GM23338 (cell line): ENCODE measurements around the gene MARCHF9.

Experiments
- CREB1 ChIP-seq: fragments of 250-450 bp; sonication (Bioruptor Pico); IDR thresholded peaks from 2 replicates; pipeline ENCODE4 v1.5.0; 2020; ENCODE audit warnings: low read depth, mild to moderate bottlenecking, moderate library complexity
- CTCF ChIP-seq, 2 experiments: fragments of 200-600 bp in 1 of 2; sonication (generic) in 1 of 2; conservative IDR thresholded peaks; 2 replicates each; pipeline versions ENCODE4 v1.5.1 to v1.6.1; 2016 to 2017; ENCODE audit warnings: antibody characterized with exemption in 2 of 2, low read depth in 2 of 2, mild to moderate bottlenecking in 2 of 2, moderate library complexity in 1 of 2
- ETS1 ChIP-seq: IDR thresholded peaks from 2 replicates; pipeline ENCODE4 v1.6.1; 2016; ENCODE audit warnings: antibody characterized with exemption
- EZH2 ChIP-seq: fragments of 200-600 bp; sonication (generic); IDR thresholded peaks from one replicate; pipeline ENCODE4 v1.8.0; 2017; ENCODE audit warnings: antibody characterized with exemption, mild to moderate bottlenecking, low read depth; ENCODE audit not compliant: unreplicated experiment
- EZH2phosphoT487 ChIP-seq: fragments of 200-600 bp; sonication (generic); IDR thresholded peaks from one replicate; pipeline ENCODE4 v1.8.1; 2018; ENCODE audit warnings: antibody characterized with exemption; ENCODE audit not compliant: unreplicated experiment
- JUNB ChIP-seq: IDR thresholded peaks from one replicate; pipeline ENCODE4 v1.6.1; 2016; ENCODE audit warnings: antibody characterized with exemption; ENCODE audit not compliant: unreplicated experiment
- NANOG ChIP-seq: IDR thresholded peaks from 2 replicates; pipeline ENCODE4 v1.6.1; 2016; ENCODE audit warnings: antibody characterized with exemption, borderline replicate concordance
- POLR2AphosphoS5 ChIP-seq: IDR thresholded peaks from 2 replicates; pipeline ENCODE4 v1.6.1; 2016; ENCODE audit warnings: antibody characterized with exemption, low read depth
- REST ChIP-seq: IDR thresholded peaks from one replicate; pipeline ENCODE4 v1.6.1; 2018; ENCODE audit warnings: antibody characterized with exemption; ENCODE audit not compliant: unreplicated experiment
- STAT1 ChIP-seq: IDR thresholded peaks from one replicate; pipeline ENCODE4 v1.6.1; 2016; ENCODE audit warnings: antibody characterized with exemption; ENCODE audit not compliant: unreplicated experiment
- ZNF114 ChIP-seq: fragments of 250-450 bp; sonication (Bioruptor Pico); IDR thresholded peaks from 2 replicates; pipeline ENCODE4 v1.5.0; 2020; ENCODE audit warnings: mild to moderate bottlenecking, moderate library complexity
- ZNF331 ChIP-seq: fragments of 250-450 bp; sonication (Bioruptor Pico); IDR thresholded peaks from 2 replicates; pipeline ENCODE4 v1.5.0; 2020; ENCODE audit warnings: low read depth, mild to moderate bottlenecking, moderate library complexity

GRCh38 chr12:57759360-57759980 is 4.6 kb downstream of the MARCHF9 start:
- no peak for TF ChIP-seq CREB1 (CRISPR knock-in tag)
- TF ChIP-seq CTCF (conservative IDR thresholded peaks at IDR 0.05; ENCODE audit: low read depth in 2 of 2) = peak; percentile 61 to 71
- peak; percentile 45 for TF ChIP-seq REST
- no peak for TF ChIP-seq EZH2
- TF ChIP-seq POLR2AphosphoS5 = no peak
- no peak for TF ChIP-seq ZNF114 (CRISPR knock-in tag)
- TF ChIP-seq EZH2phosphoT487 = no peak
- TF ChIP-seq ZNF331 (CRISPR knock-in tag) = no peak
- no peak for TF ChIP-seq JUNB
- no peak for TF ChIP-seq NANOG
- TF ChIP-seq ETS1 = no peak
- TF ChIP-seq STAT1 = no peak
